Neural cell (in vitro differentiated cells): Measurements from ENCODE around the gene WDR5. TPM values are rescaled to one million over a fixed set of nuclear protein-coding genes. Genes with fewer than 3 reads are reported as not detected.

Experiments
- H2AFZ ChIP-seq: fragments of 200-600, 300-800 bp; sonication (generic), shearing (Covaris generic); 2 replicates; pipeline ENCODE4 v1.6.0; 2014; ENCODE audit warnings: low read depth, mild to moderate bottlenecking, antibody characterized with exemption, low read length, moderate library complexity
- H3F3A ChIP-seq: fragments of 200-600 bp; shearing (Covaris generic); 2 replicates; pipeline ENCODE4 v1.6.1; 2016; ENCODE audit warnings: mild to moderate bottlenecking, moderate library complexity, mixed read lengths, antibody characterized with exemption, low read length; ENCODE audit not compliant: insufficient read depth, poor library complexity, severe bottlenecking
- H3K27ac ChIP-seq: fragments of 200-600, 300-800 bp; sonication (generic), shearing (Covaris generic); 2 replicates; pipeline ENCODE4 v1.5.1; 2014; ENCODE audit warnings: mild to moderate bottlenecking, low read length, moderate library complexity
- H3K27me3 ChIP-seq: fragments of 300-800, 200-600 bp; sonication (generic), shearing (Covaris generic); 2 replicates; pipeline ENCODE4 v1.6.0; 2014; ENCODE audit warnings: mild to moderate bottlenecking, low read depth, low read length, moderate library complexity; ENCODE audit not compliant: insufficient read depth
- H3K36me3 ChIP-seq: fragments of 300-800, 200-600 bp; sonication (generic), shearing (Covaris generic); 2 replicates; pipeline ENCODE4 v1.5.1; 2014; ENCODE audit warnings: mild to moderate bottlenecking, antibody characterized with exemption, low read length, moderate library complexity; ENCODE audit not compliant: insufficient read depth
- H3K4me2 ChIP-seq: fragments of 300-800, 200-600 bp; sonication (generic), shearing (Covaris generic); 2 replicates; pipeline ENCODE4 v1.6.0; 2014; ENCODE audit warnings: mild to moderate bottlenecking, low read length
- H3K4me3 ChIP-seq: fragments of 300-800, 200-600 bp; sonication (generic), shearing (Covaris generic); 2 replicates; pipeline ENCODE4 v1.5.1; 2014; ENCODE audit warnings: mild to moderate bottlenecking, low read length, moderate library complexity
- H3K79me2 ChIP-seq: fragments of 200-600 bp; shearing (Covaris generic); replicated peaks from 2 replicates; pipeline ENCODE4 v1.6.0; 2014; ENCODE audit warnings: mild to moderate bottlenecking, low read length, moderate library complexity; ENCODE audit not compliant: insufficient read depth
- H3K9ac ChIP-seq: fragments of 300-800, 200-600 bp; sonication (generic), shearing (Covaris generic); 2 replicates; pipeline ENCODE4 v1.6.1; 2016; ENCODE audit warnings: mild to moderate bottlenecking, low read length, mixed read lengths
- H3K9me2 ChIP-seq: fragments of 200-600 bp; shearing (Covaris generic); 2 replicates; pipeline ENCODE4 v1.6.1; 2016; ENCODE audit warnings: mild to moderate bottlenecking, low read length, mixed read lengths; ENCODE audit not compliant: insufficient read depth
- H3K9me3 ChIP-seq: fragments of 200-600, 300-800 bp; sonication (generic), shearing (Covaris generic); 2 replicates; pipeline ENCODE4 v1.6.1; 2016; ENCODE audit warnings: mild to moderate bottlenecking, mixed run types, low read length, moderate library complexity, mixed read lengths
- H4K20me1 ChIP-seq: fragments of 200-600 bp; shearing (Covaris generic); 2 replicates; pipeline ENCODE4 v1.6.1; 2016; ENCODE audit warnings: mild to moderate bottlenecking, mixed run types; ENCODE audit not compliant: insufficient read depth
- CTCF ChIP-seq: fragments of 450-650 bp; IDR thresholded peaks from 2 replicates; pipeline ENCODE4 v1.5.1; 2014; ENCODE audit warnings: antibody characterized with exemption, mild to moderate bottlenecking, moderate library complexity; ENCODE audit not compliant: poor library complexity, severe bottlenecking
- EP300 ChIP-seq: fragments of 450-650 bp; conservative IDR thresholded peaks from 2 replicates; pipeline ENCODE4 v1.6.1; 2014; ENCODE audit warnings: antibody characterized with exemption, mild to moderate bottlenecking, moderate library complexity; ENCODE audit not compliant: poor library complexity, severe bottlenecking
- EZH2 ChIP-seq: fragments of 200-600, 300-800 bp; shearing (Covaris generic), sonication (generic); IDR thresholded peaks from 2 replicates; pipeline ENCODE4 v1.6.1; 2014; ENCODE audit warnings: antibody characterized with exemption, low read length, borderline replicate concordance, mild to moderate bottlenecking; ENCODE audit not compliant: insufficient read depth, poor library complexity, severe bottlenecking
- MXI1 ChIP-seq: fragments of 450-650 bp; conservative IDR thresholded peaks from 2 replicates; pipeline ENCODE4 v1.6.1; 2014; ENCODE audit warnings: antibody characterized with exemption, mild to moderate bottlenecking; ENCODE audit not compliant: poor library complexity, severe bottlenecking
- POLR2AphosphoS5 ChIP-seq: IDR thresholded peaks from 2 replicates; pipeline ENCODE4 v1.6.1; 2012
- RAD21 ChIP-seq: fragments of 450-650 bp; conservative IDR thresholded peaks from 2 replicates; pipeline ENCODE4 v1.6.1; 2014; ENCODE audit warnings: antibody characterized with exemption, mild to moderate bottlenecking, moderate library complexity
- REST ChIP-seq: IDR thresholded peaks from 2 replicates; pipeline ENCODE4 v1.6.1; 2012; ENCODE audit warnings: borderline replicate concordance
- SMC3 ChIP-seq: fragments of 450-650 bp; conservative IDR thresholded peaks from 2 replicates; pipeline ENCODE4 v1.6.1; 2014; ENCODE audit warnings: antibody characterized with exemption, mild to moderate bottlenecking, moderate library complexity; ENCODE audit not compliant: poor library complexity
- TAF1 ChIP-seq: IDR thresholded peaks from 2 replicates; pipeline ENCODE4 v1.6.1; 2012; ENCODE audit warnings: low read depth
- polyA plus RNA-seq: library from polyadenylated mRNA; depleted of rRNA; stranded (reverse); fragments of >200 nt; gene quantifications from 2 replicates; pipeline ENCODE4 v1.2.3, GENCODE V29; 2014

Gene WDR5
- polyA plus RNA-seq, 1 donor from 2014 or later = 40.2 TPM

DNA sequence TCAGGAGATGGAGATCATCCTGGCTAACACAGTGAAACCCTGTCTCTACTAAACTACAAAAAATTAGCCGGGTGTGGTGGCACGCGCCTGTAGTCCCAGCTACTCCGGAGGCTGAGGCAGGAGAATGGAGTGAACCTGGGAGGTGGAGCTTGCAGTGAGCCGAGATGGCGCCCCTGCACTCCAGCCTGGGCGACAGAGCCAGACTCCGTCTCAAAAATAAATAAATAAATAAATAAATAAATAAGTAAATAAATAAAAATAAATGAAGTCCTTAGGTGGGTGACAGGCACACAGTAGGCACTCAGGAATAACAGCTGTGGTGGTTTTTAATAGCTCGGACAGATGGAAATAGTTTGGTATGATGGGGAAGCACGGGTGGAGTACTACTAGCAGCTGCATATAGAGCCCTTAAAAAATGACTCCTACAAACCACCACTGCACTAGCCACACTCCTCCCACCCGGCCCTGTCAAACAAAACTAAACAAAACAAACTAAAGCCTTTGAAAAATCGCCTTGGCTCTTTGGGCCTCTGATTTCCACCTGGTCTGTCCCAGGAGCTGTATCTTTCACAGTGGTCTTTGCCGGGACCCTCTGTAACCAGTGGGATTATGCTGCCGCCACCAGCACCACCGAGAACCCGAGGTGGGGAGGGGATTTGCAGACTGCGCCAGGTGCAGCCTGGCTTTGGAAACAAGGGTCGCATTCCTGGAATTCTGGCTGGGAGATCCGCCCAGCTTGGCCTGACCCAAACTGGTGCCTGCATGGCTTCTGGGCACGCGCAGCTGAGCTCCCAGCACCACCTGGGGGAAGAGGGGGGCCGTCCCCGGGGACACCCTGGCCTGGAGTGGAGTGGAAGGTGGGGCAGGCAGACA lies 5.1 kb upstream of the WDR5 start:
- H3K9me2 ChIP-seq = no peaks in the 10 kb centered on the region
- H3K27me3 ChIP-seq = no peaks in the 10 kb centered on the region
- no peak overlapping the region for H3K4me3 ChIP-seq
- H2AFZ ChIP-seq = no peak overlapping the region
- no peaks in the 10 kb centered on the region for H3K36me3 ChIP-seq
- no peaks in the 10 kb centered on the region for H3K9me3 ChIP-seq
- no peaks in the 10 kb centered on the region for H3K79me2 ChIP-seq
- H3K27ac ChIP-seq = no peak overlapping the region
- H3K9ac ChIP-seq = no peak overlapping the region
- no peaks in the 10 kb centered on the region for H4K20me1 ChIP-seq
- TF ChIP-seq CTCF = no peak
- TF ChIP-seq EP300 = no peak
- TF ChIP-seq RAD21 = no peak
- TF ChIP-seq POLR2AphosphoS5 = no peak
- TF ChIP-seq MXI1 = no peak
- no peak for TF ChIP-seq EZH2
- TF ChIP-seq TAF1 = no peak
- no peak for TF ChIP-seq SMC3
- TF ChIP-seq REST = no peak
- H3K4me2 ChIP-seq = no peak overlapping the region
- H3F3A ChIP-seq = no peaks in the 10 kb centered on the region

DNA sequence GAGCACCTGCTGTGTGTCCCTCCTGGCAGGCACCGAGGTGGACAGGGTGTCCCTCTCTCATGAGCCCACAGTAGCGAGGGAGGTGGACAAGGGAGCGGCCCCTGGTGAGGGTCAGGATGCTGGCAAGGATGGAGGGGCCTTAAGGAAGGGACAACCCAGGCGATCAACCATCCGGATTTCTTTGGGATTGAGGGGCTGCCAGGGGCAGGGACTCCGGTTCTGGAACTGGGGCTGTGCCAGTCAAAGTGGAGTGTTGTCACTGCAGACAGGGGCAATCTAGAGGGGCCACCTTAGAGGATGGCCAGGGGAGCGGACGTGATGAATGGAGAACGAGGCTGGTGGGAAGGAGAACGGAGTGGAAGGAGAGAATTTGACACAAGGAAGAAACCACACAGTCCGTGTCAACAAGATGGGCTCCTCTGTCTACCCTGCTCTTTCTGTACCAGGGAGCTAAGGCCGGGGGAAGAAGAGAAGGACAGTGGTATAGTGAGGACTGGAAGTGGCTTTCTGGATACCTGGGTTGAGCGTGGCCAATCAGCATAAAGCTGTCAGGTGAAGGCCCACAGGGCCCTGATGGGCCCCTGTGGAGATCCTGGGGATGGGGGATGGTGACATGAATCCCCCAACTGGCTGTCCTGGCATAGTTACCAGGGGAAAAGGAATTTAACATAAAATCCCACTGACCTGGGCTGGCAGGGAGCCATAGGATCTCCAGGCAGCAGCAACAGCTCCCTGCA lies 4.2 kb upstream of the WDR5 start:
- Histone ChIP-seq H3K9ac (no peak overlapping the region), H2AFZ (no peak overlapping the region), H3K4me2 (no peak overlapping the region), H3K27me3 (no peaks in the 10 kb centered on the region), H3K9me3 (no peaks in the 10 kb centered on the region), H3K27ac (no peak overlapping the region), H3K79me2 (peaks cover 4% of the 10 kb centered on the region), H3K36me3 (no peaks in the 10 kb centered on the region), H3K9me2 (no peaks in the 10 kb centered on the region), H4K20me1 (no peaks in the 10 kb centered on the region), H3K4me3 (no peak overlapping the region), H3F3A (no peaks in the 10 kb centered on the region)
- TF ChIP-seq MXI1 (no peak), REST (no peak)
